ENCODE results near the gene SPAG6.
A peak's percentile ranks its signal among the peaks of the same experiment; 100 is the strongest.

The SPAG6 gene

DNA sequence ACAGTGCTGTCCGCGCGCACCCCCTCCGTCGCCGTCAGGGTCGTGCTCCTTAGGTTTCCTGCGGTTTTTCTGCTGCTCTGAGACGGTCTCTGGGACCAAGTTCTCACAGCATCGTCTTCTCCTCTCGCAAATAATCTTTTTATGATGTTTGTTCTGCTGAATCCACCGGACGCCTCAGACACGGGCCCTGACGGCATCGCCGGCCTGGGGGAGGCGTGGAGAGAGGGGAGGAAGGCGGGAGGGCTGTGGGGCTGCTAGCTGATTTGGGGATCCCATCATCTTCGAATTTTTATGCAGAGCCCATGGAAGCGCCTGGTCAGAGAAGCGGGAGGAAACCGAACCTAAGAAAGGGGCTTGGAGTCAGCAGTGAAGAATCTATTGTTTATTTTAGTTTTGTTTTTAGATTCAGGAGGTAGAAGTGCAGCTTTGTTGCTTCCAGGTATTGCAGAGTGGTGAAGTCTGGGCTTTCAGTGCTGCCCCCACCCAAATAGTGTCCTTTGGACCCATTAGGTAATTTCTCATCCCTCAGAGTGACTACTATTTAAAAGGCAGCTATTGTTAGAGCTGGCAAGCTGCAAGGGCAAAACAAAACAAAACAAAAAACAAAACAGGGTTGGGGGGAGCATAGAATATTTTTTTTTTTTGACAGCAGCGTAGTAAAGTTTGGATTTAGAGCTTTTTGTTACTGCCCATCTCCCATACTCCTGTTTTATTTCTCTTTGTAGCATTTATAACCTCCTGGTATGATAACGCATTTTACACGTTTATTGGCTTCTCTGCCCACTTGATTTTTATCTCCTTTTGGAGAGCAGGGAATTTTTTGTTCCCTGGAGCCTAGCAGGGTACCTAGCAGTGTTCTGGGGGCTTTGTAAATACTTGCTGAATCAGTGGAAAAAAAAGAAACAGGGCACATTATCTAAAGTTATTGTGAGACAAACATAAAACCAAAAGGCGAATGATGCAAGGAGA, 92.6 kb downstream of the SPAG6 start:
- DNase-seq, result peak in 2 of 5 donors; percentile 11 to 14

DNA sequence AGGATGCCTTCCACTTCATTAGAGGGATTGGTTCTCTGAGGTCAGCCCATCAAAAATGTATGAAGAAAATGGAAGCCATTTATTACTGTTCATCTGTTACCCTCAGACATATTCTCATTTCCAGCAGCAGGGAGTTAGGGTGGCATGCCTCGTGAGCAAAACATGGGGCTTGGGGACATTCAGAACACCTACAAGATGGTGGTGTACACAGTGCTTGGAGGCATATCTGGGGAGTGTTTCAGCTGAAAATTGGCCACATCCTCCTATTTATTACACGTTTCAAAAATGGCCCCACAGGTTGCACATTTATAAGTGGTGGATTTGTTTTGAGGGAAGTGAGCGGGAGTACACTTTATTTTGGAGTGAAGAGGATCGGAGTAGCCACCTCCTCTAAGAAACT, 93.4 kb downstream of the SPAG6 start:
- no peak for DNase-seq

DNA sequence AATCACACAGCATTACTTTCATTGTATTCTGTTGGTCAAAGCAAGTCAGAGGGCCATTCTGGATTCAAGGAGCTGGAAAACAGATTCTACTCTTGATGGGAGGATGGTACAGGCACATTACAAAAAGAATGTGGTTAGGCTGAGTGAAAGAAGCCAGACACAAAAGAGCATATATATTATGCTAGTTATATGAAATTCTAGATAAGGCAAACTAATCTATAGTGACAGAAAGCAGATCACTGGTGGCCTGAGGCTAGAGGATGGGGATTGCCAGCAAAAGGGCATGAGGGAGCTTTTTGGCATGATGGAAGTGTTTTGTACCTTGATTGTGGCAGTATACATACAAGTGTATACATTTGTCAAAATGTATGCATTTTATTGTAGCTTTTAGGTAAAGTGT, 96.8 kb downstream of the SPAG6 start:
- DNase-seq, result no peak

DNA sequence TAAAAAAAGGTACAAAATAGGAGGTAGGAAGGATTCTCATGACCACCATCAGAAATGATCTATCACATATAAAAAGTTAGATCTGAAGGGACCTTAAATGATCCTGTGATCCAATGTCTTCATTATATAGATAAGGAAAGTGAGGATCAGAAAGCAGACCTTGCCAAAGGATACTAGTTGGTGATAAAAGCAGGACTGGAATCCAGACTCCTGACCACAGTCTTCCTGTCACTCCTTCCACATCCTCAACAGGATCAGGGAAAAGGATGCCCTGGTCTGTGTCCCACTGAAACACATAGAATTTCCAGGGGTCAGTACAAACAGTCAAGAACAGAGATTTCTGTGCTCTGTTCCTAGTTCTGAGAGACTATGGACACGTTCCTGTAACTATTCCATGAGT, 97.2 kb downstream of the SPAG6 start:
- no peak for DNase-seq

DNA sequence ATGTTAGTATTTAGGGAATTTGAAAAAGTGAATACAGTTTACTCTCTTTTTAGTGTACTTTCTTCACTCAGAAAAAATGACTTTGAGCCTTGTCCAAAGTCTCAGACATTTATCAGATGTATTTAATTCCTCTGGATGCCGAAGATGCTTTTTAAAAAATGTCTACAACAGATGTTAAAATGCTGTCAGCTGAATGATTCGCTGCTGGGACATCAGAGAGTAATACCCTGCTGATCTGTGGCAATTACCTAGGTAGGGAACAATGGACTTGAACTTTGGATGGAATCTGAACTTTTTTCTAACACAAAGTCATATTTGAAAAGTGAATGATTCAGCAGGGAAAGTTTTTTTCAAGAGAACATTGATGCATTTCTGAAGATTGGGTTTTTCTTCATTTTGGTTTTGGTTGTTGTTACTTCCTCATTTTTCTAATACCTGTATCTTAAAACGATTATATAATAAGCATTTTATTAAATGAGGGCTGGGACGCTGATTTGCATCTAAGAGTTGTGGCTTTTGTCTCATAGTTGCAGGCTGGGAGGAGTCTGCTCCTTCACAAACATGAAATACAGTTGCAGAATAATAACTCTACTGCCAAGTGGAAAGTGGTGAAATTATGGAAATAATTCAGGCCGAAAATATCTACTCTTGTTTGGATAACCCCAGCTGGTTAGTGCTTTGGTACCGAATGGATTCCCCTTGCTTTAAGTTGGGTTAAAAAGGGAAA, 98.0 kb downstream of the SPAG6 start:
- DNase-seq, result no peak

DNA sequence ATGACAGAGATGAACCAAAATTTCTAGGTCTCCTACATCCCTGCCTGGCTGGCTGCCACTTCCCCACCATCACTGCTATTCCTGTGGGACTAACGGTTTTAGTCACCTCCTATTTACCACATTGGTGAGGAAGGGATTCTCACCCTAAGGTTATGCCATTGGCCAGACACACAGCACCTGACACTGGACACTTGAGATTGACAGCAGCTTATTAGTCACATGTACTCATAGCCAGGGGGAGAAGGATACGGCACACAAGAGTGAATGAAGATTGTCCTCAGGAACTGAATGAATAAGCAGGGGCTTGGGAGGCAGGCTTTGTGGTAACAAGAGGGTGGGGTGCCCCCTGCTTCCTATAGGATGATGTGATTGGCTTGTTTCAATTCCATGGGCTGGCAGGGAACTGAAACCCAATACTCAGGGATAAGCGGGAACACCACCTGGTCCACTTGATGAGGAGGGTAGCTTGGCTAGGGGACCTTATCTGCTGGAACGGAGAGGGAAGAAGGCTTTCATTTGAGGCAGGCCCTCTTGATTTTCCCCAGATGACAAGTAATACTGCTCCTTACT, 99.0 kb downstream of the SPAG6 start:
- no peak for DNase-seq

DNA sequence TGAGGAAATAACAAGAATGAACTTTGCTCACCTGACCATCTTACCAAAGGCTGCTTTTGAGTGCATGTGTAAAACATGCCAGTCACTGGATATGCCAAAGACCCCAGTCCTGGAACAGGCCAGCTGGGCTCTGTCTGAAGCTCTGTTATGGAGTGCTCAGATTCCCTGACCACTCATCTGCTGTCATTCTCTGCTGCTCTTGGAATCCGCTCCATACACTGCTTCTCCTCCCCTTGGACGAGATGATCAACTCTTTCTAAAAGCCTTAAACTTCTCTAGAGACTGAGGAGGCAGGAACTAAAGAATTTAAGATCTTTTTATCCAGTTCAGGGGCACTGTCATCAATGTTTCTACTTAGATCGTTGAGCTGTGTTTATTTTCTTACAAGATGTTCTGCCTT, 100.2 kb downstream of the SPAG6 start:
- DNase-seq, result no peak

DNA sequence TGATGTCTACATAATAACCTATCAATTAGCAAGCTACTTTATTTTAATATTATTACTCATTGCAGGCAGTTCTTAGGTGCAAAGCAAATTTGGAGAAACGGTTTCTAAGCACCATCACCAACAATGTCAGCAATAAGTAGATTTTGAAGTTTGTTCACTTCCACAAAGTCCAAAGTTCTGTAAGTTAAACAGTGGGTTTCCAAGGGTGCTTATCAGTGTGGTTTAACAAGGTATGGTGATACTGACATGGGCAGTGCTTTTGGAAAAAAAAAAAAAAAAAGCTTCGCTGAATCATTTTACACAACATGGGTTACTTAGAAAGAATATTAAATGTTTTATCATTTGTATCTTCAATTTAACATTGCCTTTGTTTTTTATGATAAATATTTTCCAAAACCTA, 101.8 kb downstream of the SPAG6 start:
- DNase-seq, result no peak

DNA sequence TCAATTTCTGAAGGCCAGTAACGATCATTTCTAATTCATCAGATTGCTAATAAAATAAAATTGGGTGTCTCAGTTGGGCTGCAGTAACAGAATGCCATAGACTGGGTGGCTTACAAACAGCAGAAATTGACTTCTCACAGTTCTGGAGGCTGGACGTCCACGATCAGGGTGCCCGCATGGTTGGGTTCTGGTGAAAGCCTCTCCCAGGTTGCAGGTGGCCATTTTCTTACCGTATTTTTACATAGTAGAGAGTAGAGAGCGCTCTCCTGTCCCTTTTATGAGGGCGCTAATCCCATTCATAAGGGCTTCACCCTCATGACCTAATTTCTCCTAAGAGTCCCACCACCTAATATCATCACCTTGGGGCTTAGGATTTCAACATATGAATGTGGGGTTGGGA, 106.0 kb downstream of the SPAG6 start:
- no peak for DNase-seq

DNA sequence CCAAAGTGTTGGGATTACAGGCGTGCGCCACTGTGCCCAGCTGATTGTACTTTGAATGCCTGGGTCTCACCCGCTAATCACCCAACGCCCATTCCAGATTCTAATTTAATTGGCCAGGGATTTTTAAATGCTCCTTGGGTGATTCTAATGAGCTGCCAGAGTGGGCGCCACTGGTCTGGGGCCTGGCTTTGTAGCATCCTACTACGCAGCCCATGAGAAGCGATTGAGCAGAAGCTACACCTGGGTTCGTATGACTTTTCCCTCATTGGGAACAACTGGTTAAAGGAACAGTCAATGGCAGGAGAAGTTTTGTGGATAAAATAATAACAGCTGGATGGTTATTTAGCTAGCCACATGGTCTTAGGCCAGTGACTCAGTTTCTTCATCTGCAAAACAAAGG, 108.0 kb downstream of the SPAG6 start:
- DNase-seq, result no peak

DNA sequence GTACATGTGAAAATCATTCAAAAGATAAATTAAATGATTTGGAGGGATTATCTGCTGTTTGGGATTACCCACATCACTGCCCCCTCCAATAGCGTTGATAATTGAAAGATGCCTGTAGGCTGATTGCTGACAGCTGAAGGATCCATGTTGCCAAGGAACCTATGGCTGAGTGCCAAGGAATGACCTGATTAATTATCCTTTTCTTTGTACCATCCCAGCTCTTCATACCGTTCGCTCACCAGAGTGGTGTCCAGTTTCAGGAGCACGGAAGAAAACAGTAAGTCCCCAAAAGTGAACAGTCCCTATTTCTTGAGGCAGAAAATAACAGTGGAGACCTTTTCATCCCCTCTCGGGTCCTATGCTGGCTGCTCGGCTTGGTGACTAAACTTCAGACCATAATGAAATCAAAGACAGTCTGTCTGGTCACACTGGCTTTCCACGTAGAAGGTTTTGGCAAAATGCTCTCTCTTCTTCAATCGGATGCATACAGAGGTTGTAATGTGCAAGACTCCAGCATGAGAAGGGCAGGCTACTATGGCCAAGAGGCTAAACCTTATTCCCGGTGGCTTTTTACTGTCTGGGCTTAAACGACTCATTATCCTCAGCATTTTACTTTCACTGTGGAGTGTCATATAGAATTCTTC, 108.8 kb downstream of the SPAG6 start:
- DNase-seq, result no peak

DNA sequence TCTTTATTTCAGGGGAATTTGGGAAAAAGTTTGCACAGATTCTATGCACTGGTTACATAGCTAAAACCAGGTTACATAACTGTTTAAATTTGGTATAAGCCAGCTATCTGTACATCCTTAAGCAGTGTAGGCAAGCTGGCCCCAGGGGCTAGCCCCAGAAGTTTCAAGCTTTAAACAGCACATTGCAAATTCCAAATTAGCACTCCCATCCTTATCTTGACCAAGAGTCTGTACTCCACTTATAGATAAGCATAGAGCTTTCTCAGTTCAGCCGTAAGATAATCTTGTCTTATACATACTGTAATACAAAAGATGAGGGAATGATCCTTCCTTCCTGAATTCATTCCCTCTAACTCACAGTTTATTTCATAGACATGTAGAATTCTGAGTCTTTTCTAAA, 109.3 kb downstream of the SPAG6 start:
- DNase-seq, result no peak

DNA sequence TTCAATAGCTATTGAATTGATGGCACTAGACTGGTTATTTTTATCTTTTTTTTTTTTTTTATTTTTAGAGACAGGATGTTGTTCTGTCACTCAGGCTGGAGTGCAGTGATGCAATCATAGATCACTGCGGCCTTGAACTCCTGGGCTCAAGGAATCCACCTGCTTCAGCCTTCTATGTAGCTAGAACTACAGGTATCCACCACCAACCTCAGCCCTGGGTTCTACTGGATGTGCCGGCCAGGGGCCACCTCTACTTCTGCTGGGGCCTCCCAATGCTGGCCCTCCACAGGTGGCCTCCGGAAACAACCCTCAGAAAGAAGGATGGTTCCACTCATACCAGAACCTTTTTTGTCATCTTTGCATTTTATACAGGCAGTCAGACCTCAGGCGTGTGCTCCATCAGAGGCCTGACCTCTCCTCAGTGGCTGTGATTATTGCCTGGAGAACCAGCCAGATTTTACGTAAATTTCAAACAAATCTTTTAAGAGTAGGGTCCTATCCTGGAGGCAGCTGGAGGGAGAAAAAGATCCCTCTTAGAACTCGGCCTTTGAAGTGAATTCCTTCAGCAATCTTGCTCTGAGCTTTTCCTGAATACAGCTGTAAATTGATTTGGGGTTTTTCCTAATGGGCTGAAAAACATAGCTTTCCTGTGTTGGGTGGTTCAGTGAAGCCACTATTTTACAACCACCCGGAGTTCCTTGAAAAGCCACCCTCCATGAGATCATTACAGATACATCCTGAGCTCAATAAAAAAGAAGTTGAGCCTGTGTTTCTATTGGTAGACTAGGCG, 110.0 kb downstream of the SPAG6 start:
- DNase-seq, result peak in 1 of 5 donors; percentile 36

DNA sequence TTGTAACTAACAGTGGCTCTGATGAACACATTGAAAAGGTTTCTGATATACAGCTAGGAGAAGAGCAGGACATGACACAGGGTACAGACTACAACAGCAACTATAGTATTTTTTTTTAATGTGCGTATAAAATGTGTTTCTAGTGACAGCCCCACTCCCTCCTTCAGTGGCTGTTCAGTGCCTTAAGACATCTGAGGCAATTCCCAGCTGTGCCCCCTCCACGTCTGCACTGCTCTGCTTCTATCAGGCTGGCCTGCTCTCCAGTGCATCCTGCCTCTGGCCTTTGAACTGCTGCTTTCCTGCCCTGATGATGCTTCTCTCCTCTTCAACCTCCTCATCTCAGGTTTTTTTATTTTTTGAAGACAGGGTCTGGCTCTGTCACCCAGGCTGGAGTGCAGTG, 111.2 kb downstream of the SPAG6 start:
- DNase-seq, result no peak

DNA sequence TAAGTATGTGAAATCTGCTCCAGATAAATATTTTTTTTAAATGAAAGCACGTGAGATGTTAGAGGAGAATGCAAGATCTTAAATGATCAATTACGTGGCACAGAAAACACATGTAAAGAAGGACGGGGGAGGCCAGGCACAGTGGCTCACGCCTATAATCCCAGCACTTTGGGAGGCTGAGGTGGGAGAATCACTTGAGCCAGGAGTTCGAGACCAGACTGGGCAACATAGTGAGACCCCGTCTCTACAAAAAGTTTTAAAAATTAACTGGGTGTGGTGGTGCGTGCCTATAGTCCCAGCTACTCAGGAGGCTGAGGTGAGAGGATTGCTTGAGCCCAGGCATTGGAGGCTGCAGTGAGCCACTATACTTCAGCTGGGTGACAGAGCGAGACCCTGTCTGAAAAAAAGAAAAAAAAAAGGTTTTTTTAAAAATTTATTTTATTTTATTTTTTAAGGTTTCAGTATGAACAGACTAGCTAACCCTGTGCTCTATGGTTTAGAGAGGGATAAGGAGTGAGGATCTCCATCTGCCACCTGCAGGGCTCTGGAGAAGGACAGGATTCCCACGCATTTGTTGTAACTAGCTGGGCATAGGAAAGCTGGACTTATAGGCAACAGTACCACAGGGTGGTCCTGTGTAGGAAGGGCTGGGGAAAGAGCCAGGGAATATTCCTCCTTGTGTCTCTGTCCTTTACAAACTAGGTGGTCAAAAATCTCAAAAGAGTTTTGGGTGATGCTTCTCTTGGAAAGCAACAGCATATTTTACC, 113.2 kb downstream of the SPAG6 start:
- DNase-seq, result no peak

DNA sequence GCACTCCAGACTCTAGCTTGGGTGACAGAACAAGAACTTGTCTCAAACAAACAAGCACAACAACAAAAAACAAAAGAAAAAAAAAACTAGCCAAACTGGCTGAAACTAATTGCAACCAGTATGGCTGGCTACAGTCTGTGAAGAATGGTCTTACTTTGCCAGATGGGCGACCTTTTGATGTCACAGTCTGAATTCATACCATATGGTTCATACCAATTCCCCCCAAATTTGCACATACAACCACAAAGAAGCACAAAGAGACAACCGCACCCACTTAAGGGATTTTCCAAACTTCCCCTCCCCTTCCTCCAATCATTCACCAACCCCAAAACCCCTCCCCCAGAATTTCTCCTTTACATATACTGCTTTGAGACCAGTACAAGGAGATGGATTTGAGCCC, 114.2 kb downstream of the SPAG6 start:
- DNase-seq, result no peak

DNA sequence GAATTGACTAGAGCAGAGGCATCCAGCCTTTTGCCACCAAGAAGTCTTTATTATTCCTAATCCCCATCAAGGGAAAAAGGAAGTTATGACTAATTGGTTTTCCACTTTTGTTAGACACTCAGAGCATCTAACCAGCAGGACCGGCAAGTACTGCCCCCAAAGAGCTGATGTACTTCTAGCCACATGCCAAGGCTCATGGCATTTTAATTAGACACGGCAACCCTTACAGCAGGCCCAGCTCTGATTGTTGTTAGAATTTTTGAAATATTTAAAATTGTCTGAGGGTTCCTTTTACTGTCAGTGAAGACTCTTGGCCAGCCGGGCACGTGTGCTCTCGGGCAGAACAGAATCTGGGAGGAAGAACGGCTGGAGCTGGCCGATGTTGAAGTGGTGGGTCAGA, 114.8 kb downstream of the SPAG6 start:
- no peak for DNase-seq

DNA sequence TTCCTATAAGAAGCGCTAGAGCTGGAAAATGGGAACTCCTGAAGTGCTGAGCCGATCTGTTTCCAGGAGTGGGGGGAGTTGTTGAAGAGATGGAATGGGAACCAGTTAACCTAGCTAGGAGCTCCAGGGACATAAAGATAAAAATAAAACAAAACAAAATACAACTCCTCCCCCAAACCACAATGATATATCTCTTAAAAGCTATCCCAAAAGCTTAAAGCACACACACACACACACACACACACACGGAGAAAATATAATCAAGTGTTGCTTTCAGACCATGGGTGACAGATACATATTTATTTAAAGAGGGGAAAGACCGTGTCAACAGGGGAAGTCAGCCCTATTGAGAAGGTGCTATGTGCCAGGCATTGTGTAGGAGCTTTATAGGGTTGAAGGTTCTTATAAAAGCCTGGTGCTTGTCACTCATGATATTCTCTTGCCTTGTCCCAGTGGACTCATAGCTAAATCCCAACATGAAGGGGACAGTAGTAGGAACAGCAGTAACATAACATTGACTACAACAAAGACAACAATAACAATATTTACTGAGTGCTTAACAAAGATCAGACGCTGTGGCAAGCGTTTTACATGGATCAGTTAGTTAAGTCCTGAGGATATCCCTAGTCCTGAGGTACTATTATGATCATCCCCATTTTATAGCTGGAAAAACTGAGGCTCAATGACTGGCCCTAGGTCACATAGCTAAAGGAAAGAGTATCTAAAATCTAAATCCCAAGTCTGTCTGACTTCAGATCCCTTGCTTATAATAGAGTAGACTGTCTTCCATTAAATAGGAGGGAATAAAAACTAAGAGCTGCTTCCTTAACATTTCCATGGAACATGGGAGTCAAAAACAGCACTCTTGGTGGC, 115.5 kb downstream of the SPAG6 start:
- no peak for DNase-seq

DNA sequence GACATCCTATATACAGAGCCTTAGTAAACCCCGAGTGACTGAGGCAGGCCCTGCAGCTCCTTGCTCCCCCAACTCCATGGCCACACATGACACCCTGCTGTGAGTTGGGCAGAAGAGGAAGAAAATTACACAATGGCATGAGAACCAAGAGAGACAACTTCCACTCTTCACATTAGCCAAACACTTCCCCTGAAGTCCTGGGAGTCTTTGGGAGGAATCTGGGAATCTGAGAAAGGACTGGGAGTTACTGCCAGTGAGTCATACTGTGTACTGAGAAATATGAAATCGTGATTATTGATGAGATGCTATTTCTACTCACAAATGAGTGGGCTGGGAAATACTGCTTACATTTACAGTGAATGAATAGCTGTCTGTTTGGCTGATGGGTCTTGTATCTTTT, 116.6 kb downstream of the SPAG6 start:
- no peak for DNase-seq

DNA sequence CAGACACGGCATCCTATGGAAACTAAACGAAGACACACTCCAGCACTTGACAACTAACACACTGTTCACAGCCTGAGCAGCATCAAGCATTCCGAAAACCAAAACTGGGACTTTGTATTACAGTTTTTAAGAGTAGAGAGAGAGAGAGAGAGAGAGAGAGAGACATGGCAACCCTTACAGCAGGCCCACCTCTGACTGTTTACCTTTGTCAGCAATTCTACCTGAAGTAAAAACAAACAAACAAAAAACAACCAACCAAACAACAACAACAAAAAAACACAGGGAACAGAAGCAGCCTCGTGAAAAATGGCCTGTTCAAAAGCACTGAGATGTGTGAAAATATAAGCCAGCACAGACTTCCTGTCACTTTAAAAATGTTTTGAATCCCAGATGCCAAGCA, 118.0 kb downstream of the SPAG6 start:
- no peak for DNase-seq
